Astrocyte (in vitro differentiated cells and primary cell): Measurements from ENCODE around the gene SLIT3.

ENCODE experiments used
- EZH2 ChIP-seq: IDR thresholded peaks from 2 replicates; pipeline ENCODE4 v1.6.1; 2012; ENCODE audit warnings: mild to moderate bottlenecking, low read length, inconsistent platforms; ENCODE audit not compliant: insufficient read depth
- TF ChIP-seq, protein P1 (sequence below): IDR thresholded peaks from 2 replicates; pipeline ENCODE4 v1.5.1; 2011; ENCODE audit warnings: low read depth, mild to moderate bottlenecking, inconsistent platforms, low read length, moderate library complexity; ENCODE audit not compliant: insufficient read depth

DNA sequence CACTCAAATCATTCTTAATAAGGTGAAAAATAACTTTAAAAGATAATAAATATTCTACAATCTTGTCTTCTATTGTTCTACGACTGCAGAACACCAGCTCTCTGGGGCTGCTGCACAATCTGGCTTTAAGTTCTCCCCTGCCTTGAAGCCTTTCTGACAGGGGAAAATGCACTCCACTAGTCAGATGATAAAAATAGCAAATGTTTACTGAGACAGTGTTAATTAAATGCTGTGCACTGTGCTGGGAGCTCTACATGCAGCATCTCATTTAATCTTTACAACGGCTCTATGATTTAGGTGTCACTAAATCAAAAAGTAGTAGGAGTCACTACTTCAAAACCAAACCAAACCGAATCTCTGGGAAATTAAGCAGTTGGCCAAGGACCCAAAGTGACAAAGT lies 132.7 kb downstream of the SLIT3 start:
- TF ChIP-seq, protein P1, sequence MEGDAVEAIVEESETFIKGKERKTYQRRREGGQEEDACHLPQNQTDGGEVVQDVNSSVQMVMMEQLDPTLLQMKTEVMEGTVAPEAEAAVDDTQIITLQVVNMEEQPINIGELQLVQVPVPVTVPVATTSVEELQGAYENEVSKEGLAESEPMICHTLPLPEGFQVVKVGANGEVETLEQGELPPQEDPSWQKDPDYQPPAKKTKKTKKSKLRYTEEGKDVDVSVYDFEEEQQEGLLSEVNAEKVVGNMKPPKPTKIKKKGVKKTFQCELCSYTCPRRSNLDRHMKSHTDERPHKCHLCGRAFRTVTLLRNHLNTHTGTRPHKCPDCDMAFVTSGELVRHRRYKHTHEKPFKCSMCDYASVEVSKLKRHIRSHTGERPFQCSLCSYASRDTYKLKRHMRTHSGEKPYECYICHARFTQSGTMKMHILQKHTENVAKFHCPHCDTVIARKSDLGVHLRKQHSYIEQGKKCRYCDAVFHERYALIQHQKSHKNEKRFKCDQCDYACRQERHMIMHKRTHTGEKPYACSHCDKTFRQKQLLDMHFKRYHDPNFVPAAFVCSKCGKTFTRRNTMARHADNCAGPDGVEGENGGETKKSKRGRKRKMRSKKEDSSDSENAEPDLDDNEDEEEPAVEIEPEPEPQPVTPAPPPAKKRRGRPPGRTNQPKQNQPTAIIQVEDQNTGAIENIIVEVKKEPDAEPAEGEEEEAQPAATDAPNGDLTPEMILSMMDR, result no peak
- TF ChIP-seq EZH2, result no peak
